Thyroid gland (tissue), 4 donors: ENCODE measurements around the gene CER1. TPM values are rescaled to one million over a fixed set of nuclear protein-coding genes. Genes with fewer than 3 reads are reported as not detected.
"Not testable (repeated sequence)": the region's sequence is repeated elsewhere in the genome, so short reads cannot be mapped to it uniquely, and the experiment has no call there.

ENCODE experiments used
- DNase-seq, 2 donors: peaks; one replicate each; pipeline ENCODE4 v3.0.0-alpha.2; 2019
- H3K27ac ChIP-seq, 3 donors: fragments of 200-600 bp; sonication (generic); 1 replicate in 2 of 3; 2 replicates in 1 of 3; pipeline ENCODE4 v1.5.1; 2016 to 2019; ENCODE audit warnings: mild to moderate bottlenecking in 1 of 3, moderate library complexity in 1 of 3
- H3K27me3 ChIP-seq: fragments of 200-600 bp; sonication (generic); one replicate; pipeline ENCODE4 v1.5.1; 2019
- H3K36me3 ChIP-seq, 2 donors: fragments of 200-600 bp; sonication (generic); one replicate each; pipeline ENCODE4 v1.5.1; 2016 to 2019
- H3K4me1 ChIP-seq, 2 donors: fragments of 200-600 bp; sonication (generic); one replicate each; pipeline ENCODE4 v1.5.1; 2017 to 2019
- H3K4me3 ChIP-seq, 3 donors: fragments of 200-600 bp; sonication (generic); replicated peaks in 1 of 3; 1 replicate in 2 of 3; 2 replicates in 1 of 3; pipeline ENCODE4 v1.5.1; 2016; ENCODE audit warnings: mild to moderate bottlenecking in 1 of 3
- H3K9me3 ChIP-seq: fragments of 200-600 bp; sonication (generic); one replicate; pipeline ENCODE4 v1.5.1; 2017
- CTCF ChIP-seq, 6 experiments: fragments of 200-600 bp in 3 of 6; fragments of 450-650 bp in 3 of 6; sonication (generic) in 3 of 6; IDR thresholded peaks; one replicate each; pipeline ENCODE4 v1.5.1; 2016 to 2019; ENCODE audit warnings: antibody characterized with exemption in 6 of 6, mild to moderate bottlenecking in 2 of 6, inconsistent platforms in 1 of 6, moderate library complexity in 1 of 6
- POLR2A ChIP-seq, 2 donors: fragments of 450-650 bp; IDR thresholded peaks; one replicate each; pipeline ENCODE4 v1.6.1; 2017; ENCODE audit warnings: antibody characterized with exemption in 2 of 2, mild to moderate bottlenecking in 2 of 2, moderate library complexity in 1 of 2
- WGBS, 2 donors: methylation state at CpG; one replicate each; pipeline ENCODE4 v1.1.5; 2017; 5-methylcytosine and 5-hydroxymethylcytosine counted together
- intact Hi-C: fragments of 100-400 bp; cut with DNase I; formaldehyde crosslinking; loops from one replicate; pipeline ENCODE4 v1.15.1; 2023
- total RNA-seq, 4 donors: library from RNA; depleted of rRNA; stranded (reverse); fragments of >200 nt; gene quantifications; one replicate each; pipeline ENCODE4 v1.2.3, GENCODE V29; 2016

The CER1 gene
- total RNA-seq, 4 donors from 2014 or later = not detected

DNA sequence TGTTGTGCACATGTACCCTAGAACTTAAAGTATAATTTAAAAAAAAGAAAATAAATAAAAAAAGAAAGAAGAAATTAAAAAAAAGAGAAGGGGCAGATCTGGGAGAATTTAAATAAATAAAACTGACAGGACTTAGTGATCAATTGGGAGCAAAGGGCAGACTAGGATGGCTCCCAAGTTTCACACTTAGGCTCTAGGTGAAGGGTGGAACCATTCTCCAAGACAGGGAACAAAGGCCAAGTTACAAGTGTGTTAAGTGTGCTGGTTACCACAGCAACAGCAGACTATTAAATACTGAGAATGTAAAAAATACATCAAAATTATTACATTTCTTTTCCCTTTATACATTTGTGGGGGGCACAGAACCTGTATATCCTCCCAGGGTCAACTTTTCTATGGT, 36.4 kb downstream of the CER1 start:
- H3K36me3 ChIP-seq = no peaks in the 10 kb centered on the region
- H3K4me3 ChIP-seq = no peak overlapping the region
- intact Hi-C loops = no loop called here
- H3K27ac ChIP-seq = no peak overlapping the region
- TF ChIP-seq CTCF (IDR thresholded peaks at IDR 0.05) (no peak), POLR2A (IDR thresholded peaks at IDR 0.05) (no peak)
- no peak for DNase-seq
- H3K9me3 ChIP-seq = no peaks in the 10 kb centered on the region
- H3K27me3 ChIP-seq = no peaks in the 10 kb centered on the region
- no peaks in the 10 kb centered on the region for H3K4me1 ChIP-seq

- DNase-seq, H3K4me1 ChIP-seq, intact Hi-C loops, H3K9me3 ChIP-seq, H3K27ac ChIP-seq, H3K36me3 ChIP-seq, H3K4me3 ChIP-seq, H3K27me3 ChIP-seq: not testable (repeated sequence)
- WGBS, 2 donors = 95 to 96% methylated on average over 4 of the region's 4 CpGs
Observed at GRCh38 chr9:14682616-14683015, 39.9 kb downstream of the CER1 start.

GRCh38 chr9:14678776-14679175, 43.8 kb downstream of the CER1 start:
- TF ChIP-seq CTCF (IDR thresholded peaks at IDR 0.05) (no peak), POLR2A (IDR thresholded peaks at IDR 0.05) (no peak)
- no peak for DNase-seq
- intact Hi-C loops = no loop called here
- H3K27me3 ChIP-seq = no peaks in the 10 kb centered on the region
- no peak overlapping the region for H3K27ac ChIP-seq
- no peak overlapping the region for H3K4me3 ChIP-seq
- no peaks in the 10 kb centered on the region for H3K4me1 ChIP-seq
- WGBS, 2 donors = 90 to 95% methylated on average over 3 of the region's 3 CpGs
- no peaks in the 10 kb centered on the region for H3K36me3 ChIP-seq
- no peaks in the 10 kb centered on the region for H3K9me3 ChIP-seq

DNA sequence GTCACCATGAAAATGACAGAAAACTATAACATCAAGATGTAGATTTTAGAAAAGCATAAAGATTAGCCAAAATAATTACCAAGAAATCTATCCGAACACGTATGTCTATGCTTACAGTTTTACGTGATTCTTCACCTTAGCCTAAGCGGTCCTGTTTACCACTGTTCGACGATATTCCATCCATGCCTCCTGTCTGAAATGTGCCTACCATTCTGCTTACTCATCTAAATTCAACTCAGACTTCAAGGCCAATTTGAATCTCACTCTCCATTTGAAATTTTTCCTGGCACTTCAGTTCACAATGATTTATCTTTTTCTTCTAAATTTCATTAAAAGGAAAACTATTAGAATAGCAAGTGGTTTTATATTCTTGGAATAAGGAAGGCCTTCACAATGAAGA, 44.7 kb downstream of the CER1 start:
- Histone ChIP-seq H3K27ac (no peak overlapping the region), H3K4me3 (no peak overlapping the region), H3K9me3 (no peaks in the 10 kb centered on the region), H3K27me3 (no peaks in the 10 kb centered on the region), H3K36me3 (no peaks in the 10 kb centered on the region), H3K4me1 (no peaks in the 10 kb centered on the region)
- WGBS, 2 donors = 96 to 97% methylated on average over 6 of the region's 6 CpGs
- intact Hi-C loops = no loop called here
- TF ChIP-seq CTCF (IDR thresholded peaks at IDR 0.05) (no peak), POLR2A (IDR thresholded peaks at IDR 0.05) (no peak)
- DNase-seq = no peak

- intact Hi-C loops = no loop called here
- no peak for DNase-seq
- Histone ChIP-seq H3K27ac (no peak overlapping the region), H3K4me3 (no peak overlapping the region), H3K4me1 (no peaks in the 10 kb centered on the region), H3K36me3 (no peaks in the 10 kb centered on the region), H3K27me3 (no peaks in the 10 kb centered on the region), H3K9me3 (no peaks in the 10 kb centered on the region)
- 90 to 94% methylated on average over 2 of the region's 2 CpGs for WGBS, 2 donors
- TF ChIP-seq POLR2A (IDR thresholded peaks at IDR 0.05) (no peak), CTCF (IDR thresholded peaks at IDR 0.05) (no peak)
Observed at GRCh38 chr9:14677396-14677795, 45.1 kb downstream of the CER1 start.

DNA sequence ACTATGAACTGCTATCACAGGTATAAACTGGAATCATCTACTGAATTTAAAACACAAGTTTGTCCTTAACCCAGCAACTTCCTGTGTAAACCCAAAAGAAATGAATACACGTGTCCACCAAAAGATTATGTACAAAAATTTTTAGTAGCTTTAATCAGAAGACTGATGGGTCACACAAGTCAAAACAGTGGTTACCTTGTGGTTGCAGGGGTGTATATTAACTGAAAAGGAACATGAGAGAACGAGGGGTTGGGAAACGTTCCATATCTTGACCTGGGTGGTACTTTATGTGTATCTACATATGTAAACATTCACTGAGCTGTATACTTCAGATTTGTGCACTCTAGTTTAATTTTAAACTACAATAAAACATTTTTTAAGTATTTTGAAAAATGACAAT, 47.9 kb downstream of the CER1 start:
- Histone ChIP-seq H3K27me3 (no peaks in the 10 kb centered on the region), H3K27ac (no peak overlapping the region), H3K9me3 (no peaks in the 10 kb centered on the region), H3K4me3 (no peak overlapping the region), H3K36me3 (no peaks in the 10 kb centered on the region), H3K4me1 (no peaks in the 10 kb centered on the region)
- 71 to 83% methylated on average over 3 of the region's 3 CpGs for WGBS, 2 donors
- intact Hi-C loops = no loop called here
- DNase-seq = no peak
- TF ChIP-seq POLR2A (IDR thresholded peaks at IDR 0.05) = no peak
